Activated CD4-positive, alpha-beta T cell treated with anti-CD3 and anti-CD28 coated beads for 1 hour (primary cell): ENCODE data around the gene ZNF503.

ENCODE experiments used
- DNase-seq: peaks from one replicate; pipeline ENCODE4 v3.0.0-alpha.2; 2020

ZNF503 gene, protein sequence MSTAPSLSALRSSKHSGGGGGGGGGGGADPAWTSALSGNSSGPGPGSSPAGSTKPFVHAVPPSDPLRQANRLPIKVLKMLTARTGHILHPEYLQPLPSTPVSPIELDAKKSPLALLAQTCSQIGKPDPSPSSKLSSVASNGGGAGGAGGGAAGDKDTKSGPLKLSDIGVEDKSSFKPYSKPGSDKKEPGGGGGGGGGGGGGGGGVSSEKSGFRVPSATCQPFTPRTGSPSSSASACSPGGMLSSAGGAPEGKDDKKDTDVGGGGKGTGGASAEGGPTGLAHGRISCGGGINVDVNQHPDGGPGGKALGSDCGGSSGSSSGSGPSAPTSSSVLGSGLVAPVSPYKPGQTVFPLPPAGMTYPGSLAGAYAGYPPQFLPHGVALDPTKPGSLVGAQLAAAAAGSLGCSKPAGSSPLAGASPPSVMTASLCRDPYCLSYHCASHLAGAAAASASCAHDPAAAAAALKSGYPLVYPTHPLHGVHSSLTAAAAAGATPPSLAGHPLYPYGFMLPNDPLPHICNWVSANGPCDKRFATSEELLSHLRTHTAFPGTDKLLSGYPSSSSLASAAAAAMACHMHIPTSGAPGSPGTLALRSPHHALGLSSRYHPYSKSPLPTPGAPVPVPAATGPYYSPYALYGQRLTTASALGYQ

DNA sequence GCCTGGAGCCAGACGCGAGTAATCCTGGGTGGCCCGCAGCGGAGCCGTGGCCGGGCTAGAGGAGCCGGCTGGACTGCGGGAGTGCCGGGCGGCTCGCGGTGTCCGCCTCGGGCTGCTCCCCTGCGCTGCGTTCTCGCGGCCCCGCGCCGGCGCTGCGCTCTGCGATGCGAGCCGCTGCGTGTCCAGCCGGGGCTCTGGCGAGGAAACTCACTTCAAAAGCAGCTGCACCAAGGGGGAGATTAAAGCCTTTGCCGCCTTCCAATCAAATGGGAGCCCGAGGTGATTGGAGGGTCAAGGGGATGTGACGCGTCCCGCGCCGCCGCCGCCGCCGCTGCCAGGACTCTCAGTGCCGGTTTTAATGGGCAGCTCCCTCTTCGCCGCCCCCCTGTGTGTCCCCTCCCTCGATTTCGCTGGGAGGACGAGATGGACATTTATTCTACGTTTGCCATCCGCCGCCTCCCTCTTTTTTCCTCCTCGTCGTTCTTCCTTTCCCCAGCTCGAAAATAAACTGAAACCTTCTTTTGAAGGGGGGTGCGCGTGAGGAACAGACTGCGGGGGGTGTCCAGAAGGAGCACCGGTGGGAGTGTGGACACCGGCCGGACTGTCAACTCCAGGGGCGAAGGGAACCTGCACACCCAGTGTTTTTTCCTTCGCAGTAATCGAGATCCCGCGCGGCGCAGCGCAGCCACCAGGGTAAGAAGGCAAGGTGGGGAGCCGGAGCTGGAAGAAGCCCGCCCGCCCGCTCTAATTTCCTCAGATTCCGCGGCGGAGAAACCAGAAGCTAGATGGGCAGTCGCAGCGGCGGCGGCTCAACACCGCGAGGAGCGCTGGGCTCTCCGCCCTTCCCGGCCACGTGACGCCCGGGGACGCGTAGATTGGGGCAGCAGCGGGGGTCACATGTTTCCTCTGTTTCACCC is at the start of gene ZNF503:
Gene ZNF503 (minus strand): TSS at position 196 of the 917 bp plus-strand sequence. CDS start 345 bp downstream, outside the sequence.
- DNase-seq = no peak

DNA sequence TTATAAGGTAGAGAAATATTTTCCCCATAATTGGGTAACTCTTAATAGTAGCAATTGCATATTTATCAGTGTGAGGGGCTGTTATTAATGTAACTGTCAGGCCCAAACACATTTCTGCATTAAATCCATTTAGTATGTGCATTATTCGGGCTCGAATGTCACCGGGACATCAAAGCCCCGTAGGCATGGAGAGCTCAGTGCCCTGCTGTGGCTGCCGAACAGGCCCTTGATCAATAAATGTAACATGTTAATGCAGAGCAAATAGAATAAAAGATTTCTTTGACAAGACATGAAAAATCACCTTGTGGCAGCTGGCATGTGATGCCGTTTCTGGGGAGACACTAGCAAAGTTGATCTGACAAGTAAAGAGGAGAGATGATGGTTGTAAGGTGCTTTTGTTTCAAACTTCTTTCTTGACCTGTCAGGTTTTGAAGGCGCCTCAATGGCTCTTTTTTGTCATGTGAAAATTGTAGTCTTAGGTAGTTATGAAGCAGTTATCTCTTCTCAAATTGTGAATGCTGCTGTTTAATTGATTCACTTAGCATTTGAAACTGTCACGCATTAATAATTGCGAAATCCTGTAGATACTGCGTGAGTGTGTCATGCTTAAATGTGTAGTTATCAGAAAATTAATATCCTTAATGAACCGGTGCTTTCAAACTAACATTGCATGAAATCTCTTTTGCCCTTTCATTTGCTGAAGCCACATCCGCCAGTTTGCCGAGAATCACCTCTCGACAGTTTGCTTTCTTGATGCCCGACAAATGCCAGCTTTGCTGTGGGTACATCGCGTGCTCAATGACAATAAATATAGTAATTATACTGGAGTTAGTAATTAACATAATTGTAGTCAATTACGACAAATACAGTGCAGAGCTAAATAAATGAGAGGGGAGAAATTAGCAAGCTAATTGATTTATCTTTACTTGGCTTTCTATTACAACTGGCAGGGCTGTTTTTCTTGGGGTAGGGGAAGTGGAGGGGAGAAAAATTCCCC is 49.4 kb upstream of the ZNF503 start:
- no peak for DNase-seq

DNA sequence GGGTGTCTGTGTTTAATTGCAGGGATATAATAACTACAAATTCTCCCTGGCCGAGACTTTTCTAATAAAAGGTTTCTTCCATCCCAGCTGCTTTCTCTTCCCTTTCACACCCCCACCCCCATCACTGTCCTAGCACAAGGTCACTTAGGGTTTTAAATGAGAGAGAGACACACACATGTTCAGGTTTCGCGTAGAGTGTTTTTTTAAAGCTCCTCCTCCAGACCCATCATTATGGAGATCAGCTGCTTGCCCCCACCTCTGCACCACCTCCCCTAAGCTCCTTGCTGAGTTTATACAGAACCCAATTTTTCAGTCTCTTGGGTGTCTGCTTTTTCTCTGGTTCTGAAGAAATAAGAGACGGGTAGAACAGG is 48.5 kb upstream of the ZNF503 start:
- DNase-seq = no peak

DNA sequence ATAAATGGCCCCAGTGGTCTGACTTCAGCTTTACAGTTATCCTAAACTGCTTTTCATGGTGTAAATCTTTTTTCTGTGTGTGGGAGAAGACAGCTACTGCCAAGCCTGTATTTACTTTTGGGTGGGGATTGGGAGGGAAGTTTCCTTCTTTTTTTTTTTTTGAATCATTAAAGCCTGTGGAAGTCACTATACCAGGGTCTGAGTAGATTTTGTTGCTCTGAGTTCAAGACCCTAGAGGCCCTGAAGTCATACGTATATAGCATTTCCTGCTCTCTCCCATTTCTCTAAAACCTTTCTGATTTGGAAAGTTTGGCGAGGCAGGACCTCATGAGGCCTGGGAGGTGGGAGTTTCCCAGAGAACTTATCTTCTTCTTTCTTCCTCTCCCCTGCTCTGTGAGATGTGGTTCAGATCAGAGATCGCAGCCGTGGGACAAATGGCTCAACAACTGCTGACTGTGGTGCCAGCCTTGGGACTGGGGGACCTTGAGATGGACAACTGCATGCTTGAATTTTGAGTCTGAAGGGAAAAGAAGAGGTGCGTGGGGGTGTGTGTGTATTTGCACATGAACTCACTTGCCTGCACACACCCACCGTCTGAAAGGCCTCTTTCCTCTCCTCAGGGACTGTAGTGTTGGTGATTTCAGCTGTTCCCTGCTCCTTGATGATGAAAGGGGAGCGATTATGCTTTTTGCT is 48.0 kb upstream of the ZNF503 start:
- no peak for DNase-seq

DNA sequence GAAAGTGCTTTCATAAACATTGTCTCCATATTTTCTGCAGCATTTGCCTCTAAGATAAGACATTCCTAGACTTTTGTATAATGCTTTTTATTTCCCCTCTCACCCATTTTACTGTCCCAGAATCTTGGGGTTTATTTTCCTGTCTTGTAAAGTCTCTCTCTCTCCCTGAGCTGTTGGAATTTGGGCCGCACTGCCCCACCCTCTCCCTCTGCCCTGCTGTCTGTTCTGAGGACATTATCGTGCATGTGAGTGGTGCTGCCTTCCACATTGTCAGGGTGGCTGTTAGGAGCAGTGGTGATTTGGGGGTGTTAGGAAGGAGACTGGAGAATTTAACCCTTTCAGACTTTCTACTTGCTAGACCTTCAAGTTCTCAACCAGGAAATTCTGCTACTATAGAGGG is 46.6 kb upstream of the ZNF503 start:
- no peak for DNase-seq

DNA sequence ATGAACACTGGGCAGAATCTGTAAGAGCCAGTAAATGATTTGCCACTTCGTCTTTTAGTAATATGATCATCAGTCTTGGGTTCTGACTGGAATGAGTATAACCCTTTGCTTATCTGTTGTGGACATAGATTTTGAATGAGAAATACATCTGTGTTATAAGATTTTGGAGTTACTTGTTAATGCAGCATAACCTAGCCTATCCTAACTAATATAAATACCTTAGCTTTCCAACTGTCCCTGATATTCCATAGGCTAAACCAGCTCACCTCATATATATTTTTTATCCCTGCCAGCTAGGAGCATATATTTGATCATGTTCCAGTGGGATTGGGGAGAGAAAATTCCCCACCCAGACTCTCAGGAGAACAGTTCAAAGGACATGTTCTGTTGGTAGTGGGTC is 44.9 kb upstream of the ZNF503 start:
- DNase-seq = no peak

DNA sequence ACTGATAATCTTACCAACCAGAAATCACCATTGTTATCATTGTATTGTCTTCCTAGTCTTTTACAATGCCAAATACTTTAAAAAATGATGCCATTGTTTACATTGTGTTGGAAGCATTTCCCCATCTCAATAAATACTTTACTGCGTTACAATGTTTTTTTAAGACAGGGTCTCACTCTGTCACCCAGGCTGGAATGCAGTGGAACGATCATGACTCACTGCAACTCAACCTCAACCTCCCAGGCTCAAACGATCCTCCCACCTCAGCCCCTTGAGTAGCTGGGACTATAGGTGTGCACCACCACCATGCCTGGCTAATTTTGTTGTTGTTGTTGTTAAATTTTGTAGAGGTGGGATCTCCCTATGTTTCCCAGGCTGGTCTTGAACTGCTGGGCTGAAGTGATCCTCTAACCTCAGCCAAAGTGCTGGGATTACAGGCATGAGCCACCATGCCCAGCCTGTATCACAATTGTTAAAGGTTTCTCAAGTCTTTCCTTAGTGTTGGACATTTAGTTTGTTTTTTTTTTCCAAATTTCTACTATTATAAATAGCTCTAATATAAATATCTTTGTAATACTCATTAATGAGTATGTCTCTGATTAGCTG is 43.3 kb upstream of the ZNF503 start:
- DNase-seq = no peak

DNA sequence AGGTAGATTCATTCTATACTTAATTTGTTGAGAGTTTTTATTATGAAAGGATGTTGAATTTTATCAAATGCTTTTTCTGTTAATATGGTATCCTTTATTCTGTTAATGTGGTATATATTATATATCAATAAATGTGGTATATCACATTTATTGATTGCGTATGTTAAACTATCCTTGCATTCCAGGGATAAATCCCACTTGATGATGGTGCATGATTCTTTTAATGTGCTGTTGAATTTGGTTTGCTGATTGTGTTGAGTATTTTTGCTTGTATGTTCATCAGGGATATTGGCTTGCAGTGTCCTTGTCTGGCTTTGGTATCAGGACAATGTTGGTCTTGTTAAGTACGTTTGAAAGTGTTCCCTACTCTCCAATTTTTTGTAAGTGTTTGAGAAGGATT is 41.8 kb upstream of the ZNF503 start:
- no peak for DNase-seq

DNA sequence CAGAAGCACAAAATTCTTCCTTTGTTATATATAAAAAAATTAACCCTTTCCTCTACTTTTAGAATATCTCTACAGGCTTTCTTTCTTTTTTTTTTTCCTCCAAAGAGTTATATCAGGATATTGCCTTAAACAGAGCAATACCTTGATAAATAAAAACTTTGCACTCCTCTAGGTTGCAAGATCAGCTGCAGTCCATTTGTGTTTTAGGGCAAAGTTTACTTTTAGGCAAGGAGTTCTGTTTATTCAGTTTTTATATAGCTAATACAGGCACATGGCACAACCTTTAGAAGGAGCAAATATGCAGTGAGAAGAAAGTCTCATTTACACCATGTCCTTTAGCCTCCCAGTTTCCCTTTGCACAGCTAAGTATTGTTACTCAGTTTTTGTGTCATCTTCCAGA is 40.1 kb upstream of the ZNF503 start:
- no peak for DNase-seq

DNA sequence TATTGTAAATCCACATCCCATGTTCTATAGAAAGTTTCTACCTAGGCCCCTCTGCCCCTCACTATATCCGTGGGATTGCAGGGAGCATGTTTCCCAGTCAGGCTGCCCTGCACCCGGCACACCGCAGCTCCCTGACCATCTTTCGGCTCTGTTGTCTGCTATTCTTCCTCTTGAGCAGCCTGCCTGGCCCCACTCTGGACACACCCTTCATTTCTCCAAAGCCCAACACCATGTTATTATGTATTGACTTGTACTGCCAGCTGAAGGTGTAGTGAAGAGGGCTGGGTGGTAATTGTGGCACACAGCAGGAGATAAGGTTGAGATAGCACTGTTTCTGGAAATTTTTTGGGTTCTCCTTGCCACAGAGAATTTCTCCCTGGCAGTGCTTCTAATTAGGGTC is 39.6 kb upstream of the ZNF503 start:
- no peak for DNase-seq

DNA sequence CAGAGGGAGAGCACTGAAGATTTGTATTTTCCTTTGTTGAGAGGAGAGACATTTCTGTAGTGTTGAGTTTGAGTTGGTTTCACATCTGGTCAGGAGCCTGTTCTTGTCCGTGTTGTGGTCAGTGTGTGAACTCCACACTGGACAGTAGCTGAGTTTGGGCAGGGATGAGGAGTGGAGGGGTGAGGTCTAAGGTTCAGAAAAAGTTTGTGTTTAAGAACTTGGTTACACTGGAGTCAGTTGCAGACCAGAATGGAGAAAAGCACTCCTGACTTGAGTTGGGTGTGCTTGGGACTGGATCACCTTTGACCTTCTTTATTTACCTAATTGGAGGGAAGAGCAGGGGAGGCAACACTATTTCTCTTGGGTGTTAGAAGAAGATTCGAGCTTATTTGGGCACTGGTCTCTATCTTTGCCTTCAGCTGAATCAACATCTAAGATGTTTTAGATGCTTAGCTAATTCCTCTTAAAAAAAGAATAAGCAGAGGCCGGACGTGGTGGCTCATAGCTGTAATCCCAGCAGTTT is 38.8 kb upstream of the ZNF503 start:
- DNase-seq = no peak

DNA sequence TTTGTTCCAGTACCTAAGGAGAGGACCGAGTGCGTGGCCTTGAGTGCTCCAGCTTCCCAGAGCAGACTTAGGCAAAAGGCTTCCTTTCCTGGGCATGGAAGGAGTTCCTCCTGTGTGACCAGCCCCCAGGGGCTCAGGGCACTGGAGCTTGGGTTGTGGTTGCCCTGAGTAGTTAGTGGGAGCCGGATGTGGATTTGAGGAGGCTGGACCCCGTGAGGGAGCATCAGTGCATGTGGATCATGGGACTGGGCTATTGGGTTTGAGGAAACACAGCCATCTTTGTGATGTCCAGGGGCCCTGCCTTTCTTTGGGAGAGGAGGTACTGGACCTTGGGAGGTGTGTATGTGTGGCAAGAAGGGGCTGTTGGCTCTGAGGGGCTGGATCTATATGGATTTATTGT is 38.2 kb upstream of the ZNF503 start:
- no peak for DNase-seq

DNA sequence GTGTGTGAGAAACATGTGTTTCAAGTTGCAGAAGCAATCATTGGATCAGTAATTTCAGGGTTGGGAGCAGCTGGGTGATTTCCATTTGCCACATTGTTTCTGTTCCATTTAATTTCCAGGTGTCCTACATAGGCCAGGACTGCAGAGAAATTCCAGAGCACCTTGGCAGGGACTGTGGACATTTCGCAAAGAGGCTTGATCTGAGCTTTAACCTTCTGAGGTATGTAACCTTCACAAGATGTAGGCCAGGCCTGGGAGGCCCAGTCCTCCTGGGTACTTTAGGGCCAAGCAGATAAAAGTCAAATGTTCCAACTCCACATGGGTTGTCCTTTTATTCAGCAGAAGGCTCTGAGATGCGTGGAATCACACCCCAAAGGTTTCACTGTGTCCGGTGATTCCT is 36.7 kb upstream of the ZNF503 start:
- DNase-seq = no peak

DNA sequence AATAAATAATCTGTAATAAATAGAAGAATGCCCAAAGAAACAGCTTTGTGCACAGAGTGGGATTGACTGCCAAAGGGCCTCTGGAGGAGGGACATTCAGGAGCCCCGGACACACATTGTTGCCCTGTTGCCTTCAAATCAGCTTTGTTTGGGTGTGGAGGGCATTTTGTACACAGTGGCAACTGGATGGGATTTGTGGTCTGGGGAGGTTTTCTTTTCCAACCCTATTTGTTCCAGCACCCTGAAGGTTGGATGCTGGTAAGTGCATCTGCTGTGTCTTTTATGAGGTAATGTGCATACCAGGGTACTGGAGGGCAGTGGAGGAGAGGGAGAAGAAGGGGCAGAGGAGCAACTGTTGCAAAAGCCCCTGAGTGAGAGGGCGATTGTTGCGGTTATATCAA is 36.1 kb upstream of the ZNF503 start:
- no peak for DNase-seq

DNA sequence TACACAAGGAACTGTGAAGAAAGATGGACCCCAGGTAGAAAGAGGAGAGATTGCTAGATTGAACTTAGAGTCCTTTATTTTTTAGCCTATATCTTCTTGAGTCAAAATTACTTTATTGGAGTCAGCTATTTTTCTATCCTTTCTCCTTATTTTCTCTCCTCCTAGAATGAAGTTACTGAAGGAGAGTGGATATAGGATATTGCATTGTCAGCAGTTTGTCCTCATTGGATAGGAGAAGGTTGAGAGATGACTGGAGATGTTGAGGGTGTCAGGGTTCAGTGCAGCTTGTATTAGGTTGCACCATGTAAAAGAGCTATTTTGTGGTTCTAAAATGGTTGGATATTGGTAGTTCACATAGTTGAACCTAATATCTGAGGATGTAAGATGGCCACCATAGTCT is 35.3 kb upstream of the ZNF503 start:
- DNase-seq = no peak

DNA sequence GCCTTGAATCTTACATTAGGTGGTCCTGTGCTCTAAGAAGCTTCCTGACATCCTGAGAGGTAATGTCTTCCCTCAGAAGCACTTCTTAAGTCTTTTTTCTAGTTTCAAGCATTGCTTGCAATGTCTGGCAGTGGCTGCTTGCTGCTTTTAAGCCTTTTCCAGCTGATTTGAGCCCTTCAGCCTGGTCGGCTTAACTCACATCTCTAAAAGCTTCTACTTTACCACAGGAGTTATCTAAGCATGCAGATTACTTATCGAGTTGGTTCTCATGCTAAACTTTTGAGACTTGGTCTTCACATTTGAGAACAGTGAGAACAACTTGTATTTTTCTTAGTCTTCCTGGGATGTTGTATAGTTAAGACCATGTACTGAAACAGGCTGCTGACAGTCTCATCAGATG is 33.7 kb upstream of the ZNF503 start:
- no peak for DNase-seq

DNA sequence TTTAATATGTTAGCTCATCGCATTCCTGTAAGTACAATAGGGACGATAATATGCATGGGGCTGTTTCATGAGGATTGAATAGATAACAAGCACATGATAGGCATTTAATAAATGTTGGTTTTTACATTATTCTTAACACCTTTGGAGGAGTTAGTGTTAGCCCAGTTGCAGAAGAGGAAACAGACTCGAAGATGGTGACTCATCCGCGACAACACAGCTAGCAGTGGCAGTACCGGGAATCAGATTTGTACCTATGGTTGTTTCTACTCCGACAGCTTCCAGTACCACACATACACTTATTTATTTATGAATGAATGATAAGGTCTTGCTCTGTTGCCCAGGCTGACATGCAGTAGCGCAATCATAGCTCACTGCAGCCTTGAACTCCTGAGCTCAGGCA is 32.7 kb upstream of the ZNF503 start:
- DNase-seq = no peak

DNA sequence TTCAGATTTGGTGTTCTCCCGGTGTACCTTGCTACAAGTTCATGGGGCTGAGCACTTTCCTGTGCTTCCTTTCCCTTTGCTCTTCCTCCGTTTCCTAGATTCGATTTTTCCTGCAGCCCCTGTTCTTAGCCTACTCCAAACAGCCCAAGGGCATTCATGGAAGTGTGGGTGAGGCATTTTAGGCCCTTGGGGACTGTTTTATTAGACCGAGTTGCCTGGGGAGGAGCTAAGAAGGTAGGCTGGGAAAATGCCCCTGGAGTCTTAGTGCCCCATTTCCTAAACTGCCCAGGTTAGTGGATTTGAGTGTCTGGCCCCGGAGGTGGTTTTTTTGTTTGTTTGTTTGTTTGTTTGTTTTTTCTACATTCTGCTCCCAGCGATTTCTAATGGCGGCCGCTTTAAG is 31.7 kb upstream of the ZNF503 start:
- DNase-seq = no peak

DNA sequence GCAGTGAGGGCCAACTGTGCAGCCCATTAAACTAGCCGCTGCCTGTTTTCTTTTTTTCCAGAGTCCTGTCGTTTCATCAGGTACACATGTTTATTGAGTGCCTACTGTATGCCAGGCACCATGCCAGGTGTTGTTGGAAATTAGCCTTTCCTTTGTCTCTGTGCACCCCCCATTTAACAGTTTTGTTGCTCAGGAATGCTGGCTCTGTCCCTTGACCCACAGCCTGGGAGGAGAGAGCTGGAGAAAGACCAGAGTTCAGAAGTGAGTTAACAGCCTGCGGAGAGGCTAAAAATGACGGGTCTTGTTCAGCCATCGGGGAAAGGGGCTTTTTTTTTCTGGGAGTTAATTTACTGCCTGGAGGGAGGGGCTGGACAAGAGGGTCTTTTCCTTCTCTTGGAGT is 31.2 kb upstream of the ZNF503 start:
- no peak for DNase-seq

DNA sequence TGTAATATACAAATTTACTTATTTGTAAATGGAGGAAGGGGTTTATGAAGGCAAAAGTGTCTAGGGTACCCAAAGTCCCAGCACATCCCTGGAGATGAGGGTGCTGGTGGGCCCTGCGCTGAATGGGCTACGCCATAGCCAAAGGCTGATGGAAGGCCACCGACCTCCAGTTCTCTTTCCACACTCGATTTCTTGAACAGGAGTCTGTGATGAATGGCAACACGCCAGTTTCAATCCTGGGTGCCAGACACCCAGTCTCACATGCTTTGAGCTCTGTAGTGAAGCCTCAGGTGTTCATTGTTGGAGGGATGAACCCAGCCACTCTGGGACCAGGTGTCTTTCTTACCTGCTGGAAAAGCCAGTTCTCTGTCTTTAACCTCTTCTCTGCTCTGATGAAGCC is 30.6 kb upstream of the ZNF503 start:
- no peak for DNase-seq
